ENCODE data around the gene SMPD4. TPM values are rescaled to one million over a fixed set of nuclear protein-coding genes. Genes with fewer than 3 reads are reported as not detected.
"Not testable (repeated sequence)": the region's sequence is repeated elsewhere in the genome, so short reads cannot be mapped to it uniquely, and the experiment has no call there.

SMPD4 gene
- total RNA-seq, 1 donor from 2014 or later, result 31.6 TPM

DNA sequence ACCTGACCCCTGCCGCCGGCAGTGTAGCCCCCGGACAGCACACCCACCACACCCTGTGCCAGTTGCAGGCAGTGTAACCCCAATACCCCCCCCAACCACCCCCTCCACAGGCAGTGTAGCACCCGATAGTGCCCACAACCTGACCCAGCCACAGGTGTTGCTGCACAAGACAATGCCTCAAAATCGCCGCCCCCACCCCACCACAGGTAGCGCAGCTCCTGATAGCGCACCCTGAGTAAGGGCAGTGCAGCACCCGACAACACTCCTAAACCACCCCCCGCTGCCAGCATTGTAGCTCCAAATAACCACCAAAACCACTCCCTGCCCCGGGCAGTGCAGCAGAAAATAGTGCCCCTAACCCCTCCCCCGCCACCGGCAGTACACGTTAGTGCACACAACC is 52.9 kb downstream of the SMPD4 start:
- DNase-seq; intact Hi-C loops (cut with micrococcal nuclease); ATAC-seq: not testable (repeated sequence)

DNA sequence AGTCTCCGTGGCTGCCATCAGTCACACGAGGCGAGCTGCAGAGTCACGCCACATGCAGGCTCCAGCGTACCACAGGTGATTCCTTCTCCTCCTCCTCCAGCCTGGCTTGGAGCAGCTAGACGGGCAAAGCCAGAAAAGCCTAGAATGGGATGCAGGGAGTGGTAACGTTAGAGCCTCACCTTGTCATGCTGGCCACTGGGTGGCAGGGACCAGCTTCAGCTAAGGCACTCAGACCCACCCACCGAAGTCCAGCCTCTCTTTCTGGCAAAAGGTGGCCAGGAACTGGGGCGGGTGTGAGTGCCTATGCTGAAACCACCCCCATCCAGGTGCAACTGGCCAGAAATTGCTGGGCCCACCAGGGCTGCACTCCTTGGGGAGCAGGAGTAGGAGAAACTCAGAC is 53.7 kb downstream of the SMPD4 start:
- intact Hi-C loops (cut with micrococcal nuclease), result not testable (repeated sequence)

DNA sequence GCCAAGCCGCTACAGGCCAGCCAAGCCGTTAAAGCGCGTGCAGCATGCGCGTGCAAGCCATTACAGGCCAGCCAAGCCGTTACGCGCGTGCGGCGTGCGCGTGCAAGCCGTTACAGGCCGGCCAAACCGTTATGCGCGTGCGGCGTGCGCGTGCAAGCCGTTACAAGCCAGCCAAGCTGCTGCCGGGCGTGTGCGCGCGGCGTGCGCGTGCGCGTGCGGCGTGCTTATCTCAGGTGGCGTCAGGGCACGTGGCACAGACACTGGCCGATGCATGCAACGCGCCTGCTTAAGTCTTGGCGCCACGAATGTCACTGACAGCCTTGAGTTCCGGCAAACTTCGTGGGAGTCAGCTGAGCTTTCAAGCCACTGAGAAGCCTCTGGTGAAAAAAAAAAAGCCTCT is 60.5 kb downstream of the SMPD4 start:
- DNase-seq; intact Hi-C loops (cut with micrococcal nuclease); ATAC-seq: not testable (repeated sequence)

More for the DNA sequence above, 53.7 kb downstream of the SMPD4 start:
- ATAC-seq, DNase-seq: not testable (repeated sequence)

DNA sequence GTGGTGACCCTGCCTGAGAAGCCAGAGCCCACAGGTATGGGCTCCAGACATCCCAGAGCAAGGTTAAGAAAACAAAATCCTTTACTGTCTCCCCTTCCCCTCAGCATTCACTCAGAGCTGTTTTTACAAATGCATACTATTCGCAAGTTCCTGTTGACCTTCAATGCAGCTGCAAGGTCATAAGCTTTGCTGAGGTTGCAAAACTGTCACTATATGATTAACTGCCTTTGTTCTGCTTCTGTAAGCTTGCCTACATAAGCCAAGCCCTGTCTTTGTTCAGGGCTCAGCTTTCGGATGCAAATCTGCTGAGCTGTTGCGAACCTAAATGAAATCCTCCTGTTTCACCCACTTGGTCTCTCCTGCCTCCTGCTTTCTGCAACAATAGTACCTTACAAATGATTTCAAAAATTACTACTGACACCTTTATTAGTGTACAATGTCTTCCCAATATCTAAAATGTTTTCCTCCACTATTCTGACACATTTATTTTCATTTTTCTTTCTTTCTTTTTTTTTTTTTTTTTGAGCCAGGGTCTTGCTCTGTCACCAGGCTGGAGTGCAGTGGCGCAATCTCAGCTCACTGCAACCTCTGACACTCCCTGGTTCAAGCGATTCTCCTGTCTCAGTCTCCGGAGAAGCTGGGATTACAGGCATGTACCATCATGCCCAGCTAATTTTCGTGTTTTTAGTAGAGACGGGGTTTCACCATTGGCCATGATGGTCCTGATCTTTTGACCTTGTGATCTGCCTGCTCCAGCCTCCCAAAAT is 78.6 kb downstream of the SMPD4 start:
- ATAC-seq; intact Hi-C loops (cut with micrococcal nuclease); DNase-seq: not testable (repeated sequence)

Other genes starting within 250 kb of the SMPD4 start
- 0.25 TPM for gene RAB6C, start 201.9 kb downstream of the SMPD4 start, total RNA-seq
- gene POTEF, start 52.4 kb downstream of the SMPD4 start, total RNA-seq, result not detected
- 0.64 TPM for gene CCDC74B, start 36.5 kb downstream of the SMPD4 start, total RNA-seq
- 510 TPM for gene MZT2B, start 660 bp upstream of the SMPD4 start, total RNA-seq
- 60.2 TPM for gene TUBA3E, start 16.8 kb upstream of the SMPD4 start, total RNA-seq
- gene IMP4, start 161.3 kb upstream of the SMPD4 start, total RNA-seq, result 59.8 TPM
- 12.5 TPM for gene PTPN18, start 174.5 kb upstream of the SMPD4 start, total RNA-seq

Data from left ventricle myocardium superior (tissue), 1 donor.